GM21786 (cell line): Measurements from ENCODE around the gene TMEM107.

ENCODE experiments used
- ATAC-seq: cut with Tn5 transposase; IDR thresholded peaks from one replicate; pipeline ENCODE4 v1.9.1; 2021; ENCODE audit not compliant: unreplicated experiment

Gene TMEM107

DNA sequence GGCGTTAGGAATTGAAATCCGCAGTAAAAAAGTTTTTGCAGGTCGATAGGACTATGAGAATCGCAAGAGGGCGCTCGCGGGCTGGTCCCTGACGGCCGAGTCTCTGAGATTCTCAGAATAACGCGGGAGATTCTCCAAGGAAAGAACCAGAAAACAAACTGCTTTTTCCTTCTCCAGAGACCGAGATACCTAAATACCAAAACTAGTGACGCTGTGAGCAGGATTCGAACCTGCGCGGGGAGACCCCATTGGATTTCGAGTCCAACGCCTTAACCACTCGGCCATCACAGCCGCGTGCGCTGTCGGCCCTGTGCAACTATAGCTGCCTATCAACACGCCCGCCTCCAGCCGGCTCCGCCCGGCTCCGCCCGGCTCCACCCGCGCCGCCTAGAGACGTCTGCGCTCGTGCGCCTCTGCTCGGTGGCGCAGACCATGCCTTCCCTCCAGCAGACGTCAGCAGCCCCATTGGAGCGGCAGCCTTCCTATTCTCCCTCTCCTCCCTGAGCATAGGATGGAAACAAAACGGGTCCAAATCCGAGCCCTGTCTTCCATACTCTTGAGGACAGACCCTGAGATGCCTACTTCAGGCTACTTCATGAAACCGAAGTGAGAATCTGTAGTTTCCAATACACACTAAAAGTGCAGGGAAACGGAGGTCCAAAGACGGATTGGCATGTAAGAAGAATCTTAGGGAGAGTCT is 37.4 kb downstream of the TMEM107 start:
- peak; percentile 86 for ATAC-seq

DNA sequence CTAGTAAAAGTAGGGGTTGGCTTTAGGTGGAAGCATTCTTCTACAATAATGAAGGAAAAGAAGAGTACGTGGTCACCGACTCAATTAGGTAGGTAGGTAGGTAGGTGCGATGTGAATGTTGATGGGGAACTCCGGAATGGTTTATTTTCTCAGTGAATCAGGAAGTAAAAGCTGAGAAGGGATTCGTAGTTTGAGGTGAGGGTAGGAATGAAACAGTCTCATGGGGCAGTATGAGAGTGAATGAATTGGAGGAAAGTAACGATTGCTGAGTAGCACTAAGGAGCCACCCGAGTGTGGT is 37.9 kb downstream of the TMEM107 start:
- ATAC-seq = no peak

DNA sequence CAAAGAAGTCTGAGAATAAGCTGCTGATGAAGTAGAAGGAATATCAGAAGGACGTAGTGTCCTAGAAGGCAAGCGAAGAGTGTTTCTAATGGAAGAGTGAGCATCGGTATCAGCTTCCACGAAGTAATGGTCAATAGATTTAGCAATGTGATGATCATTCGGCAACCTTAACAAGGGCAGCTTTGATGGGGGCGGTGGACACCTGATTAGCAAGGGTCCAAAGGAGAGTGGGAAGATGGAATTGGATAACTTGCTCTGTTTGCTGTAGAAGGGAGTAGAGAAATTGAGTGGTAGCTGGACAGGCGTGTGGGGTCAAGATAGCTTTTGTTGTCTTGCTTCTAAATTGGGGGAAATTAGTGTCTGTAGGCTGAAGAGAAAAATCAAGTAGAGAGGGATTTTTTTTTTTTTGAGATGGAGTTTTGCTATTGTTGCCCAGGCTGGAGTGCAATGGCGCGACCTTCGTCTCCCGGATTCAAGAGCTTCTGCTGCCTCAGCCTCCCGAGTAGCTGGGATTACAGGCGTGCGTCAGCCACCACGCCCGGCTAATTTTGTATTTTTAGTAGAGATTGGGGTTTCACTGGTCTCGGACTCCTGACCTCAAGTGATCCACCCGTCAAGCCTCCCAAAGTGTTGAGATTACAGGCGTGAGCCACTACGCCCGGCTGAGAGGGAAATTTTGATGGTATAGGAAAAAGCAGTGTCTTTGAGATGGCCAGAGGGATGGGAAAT is 38.4 kb downstream of the TMEM107 start:
- ATAC-seq = no peak

DNA sequence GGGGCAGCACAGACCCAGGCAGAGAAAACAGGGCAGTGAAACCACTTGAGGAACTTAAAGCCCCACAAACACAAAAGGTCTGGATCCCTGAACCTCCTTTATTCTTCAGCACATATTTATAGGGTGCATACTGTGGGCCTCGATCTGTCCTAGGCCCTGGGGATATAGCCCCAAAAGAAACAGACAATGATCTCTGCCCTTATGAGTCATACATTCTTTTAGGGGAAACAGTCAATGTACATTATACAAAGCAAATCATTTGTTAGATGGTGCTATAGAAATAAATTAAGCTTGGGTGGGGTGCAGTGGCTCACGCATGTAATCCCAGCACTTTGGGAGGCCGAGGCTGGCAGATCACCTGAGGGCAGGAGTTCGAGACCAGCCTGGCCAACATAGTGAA is 42.2 kb downstream of the TMEM107 start:
- ATAC-seq = no peak

DNA sequence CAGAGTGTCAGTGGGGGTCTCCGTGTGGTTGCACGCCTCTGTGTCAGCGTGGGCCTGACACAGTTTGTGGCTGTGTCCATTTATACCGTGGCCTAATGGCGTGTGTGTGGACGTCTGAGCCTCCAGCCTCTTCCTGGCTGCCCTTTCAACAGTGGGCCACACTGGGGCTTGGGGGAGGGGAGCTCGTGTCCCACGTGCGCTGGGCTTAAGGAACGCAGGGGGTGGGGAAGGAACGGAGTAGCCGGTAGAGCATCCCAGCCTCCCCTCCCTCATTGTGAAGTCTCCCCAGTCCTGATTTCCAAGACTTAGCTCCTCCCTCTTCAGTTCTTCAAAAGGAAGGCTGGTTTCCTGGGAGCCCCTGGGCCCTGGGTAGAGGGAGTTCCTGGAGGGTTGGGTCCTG is 42.8 kb downstream of the TMEM107 start:
- ATAC-seq = no peak

DNA sequence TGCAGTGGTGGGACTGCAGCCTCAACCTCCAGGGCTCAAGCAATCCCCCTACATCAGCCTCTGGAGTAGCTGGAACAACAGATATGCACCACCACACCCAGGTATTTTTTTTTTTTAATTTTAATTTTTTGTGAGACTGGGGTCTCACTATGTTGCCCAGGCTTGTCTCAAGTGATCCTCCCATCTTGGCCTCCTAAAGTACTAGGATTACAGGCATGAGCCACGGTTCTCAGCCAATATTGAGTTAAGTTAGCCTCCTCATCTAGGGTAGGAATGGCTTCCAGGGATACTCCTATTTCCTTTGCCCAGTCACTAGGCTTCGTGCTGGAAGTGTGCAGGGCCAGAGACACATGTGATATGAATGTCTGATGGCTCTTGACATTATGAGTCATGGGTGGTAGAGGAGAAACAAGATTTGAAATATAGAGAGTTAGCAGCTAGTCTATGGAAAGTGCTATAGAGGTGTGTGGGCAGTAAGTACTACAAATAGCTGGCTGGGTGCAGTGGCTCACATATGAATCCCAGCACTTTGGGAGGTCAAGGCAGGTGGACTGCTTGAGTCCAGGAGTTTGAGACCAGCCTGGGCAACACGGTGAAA is 44.2 kb downstream of the TMEM107 start:
- ATAC-seq = no peak

DNA sequence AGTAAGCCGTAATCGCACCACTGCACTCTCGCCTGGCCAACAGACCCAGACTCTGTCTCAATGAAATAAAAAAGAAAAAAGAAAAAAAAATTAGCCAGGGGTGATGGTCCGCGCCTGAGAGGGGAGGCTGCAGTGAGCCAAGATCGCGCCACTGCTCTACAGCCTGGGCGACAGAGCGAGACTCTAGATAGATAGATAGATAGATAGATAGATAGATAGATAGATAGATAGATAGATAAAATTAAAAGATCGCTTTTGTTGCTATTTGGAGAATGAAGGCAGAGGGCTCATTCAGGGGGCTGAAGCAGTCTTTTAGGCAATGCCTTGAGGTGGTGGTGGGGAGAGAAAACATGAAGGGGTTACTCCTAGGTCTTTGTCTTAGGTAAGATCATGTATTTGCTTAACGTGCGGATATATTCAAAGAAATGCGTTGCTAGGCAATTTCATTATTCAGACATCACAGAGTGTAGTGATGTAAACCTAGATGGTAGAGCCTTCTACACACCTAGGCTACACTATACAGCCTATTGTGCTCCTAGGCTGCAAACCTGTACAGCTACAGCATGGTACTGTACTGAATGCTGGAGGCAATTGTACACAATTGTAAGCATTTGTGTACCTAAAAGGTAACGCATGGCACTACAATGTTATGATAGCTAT is 47.9 kb downstream of the TMEM107 start:
- ATAC-seq = no peak

DNA sequence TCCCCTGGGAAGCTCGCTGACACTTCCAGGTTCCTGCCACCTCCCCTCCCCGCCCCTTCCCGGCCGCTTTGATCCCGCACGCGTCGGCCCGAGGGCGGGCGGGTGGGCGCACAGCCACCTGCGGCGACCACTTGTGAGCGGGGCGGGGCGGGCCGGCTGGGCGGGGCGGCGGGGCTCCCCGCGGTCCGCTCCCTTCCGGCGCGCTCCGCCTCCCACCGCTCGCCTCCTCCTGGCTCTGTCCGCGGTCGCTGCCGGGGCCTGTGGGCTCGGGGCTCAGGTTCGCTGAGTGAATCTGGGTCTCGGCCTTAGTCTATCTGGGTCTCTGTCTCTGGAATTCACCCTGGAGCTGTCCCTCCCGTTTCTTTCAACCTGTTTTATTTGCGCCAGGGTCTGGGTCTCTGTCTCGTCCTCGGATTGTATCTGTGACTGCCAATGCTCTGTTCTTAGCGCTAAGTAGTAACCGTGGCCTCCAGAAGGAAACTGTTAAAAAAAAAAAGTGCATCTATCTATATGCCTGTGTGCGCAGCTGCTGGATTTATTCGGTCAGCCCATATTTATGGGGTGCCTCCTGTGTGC is 49.6 kb downstream of the TMEM107 start:
- no peak for ATAC-seq

DNA sequence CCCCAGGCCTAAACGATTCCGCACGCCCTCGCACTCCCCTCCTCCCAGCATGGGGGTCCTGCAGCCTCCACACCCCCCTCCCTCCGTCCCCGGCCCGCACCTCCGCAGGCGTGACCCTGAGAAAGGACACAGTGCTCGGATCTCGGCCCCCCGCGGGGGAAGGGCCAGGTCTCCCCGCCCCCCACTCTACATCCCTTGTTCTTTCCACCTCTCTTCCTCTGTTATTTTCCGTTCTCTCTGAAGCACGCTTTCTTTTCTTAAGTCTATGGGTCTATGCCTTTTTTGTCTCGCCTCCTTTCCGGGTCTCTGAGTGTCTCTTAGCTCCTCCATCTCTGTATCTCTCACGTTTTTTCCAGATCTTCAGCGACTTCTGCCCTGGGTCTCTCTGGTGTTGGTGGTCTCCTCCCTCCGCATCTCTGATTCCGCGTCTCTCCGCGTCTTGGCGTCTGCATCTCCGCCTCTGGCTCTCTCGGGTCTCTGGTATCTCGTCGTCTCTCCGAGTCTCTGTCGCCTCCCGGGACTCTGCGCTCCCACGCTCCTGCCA is 50.2 kb downstream of the TMEM107 start:
- no peak for ATAC-seq

DNA sequence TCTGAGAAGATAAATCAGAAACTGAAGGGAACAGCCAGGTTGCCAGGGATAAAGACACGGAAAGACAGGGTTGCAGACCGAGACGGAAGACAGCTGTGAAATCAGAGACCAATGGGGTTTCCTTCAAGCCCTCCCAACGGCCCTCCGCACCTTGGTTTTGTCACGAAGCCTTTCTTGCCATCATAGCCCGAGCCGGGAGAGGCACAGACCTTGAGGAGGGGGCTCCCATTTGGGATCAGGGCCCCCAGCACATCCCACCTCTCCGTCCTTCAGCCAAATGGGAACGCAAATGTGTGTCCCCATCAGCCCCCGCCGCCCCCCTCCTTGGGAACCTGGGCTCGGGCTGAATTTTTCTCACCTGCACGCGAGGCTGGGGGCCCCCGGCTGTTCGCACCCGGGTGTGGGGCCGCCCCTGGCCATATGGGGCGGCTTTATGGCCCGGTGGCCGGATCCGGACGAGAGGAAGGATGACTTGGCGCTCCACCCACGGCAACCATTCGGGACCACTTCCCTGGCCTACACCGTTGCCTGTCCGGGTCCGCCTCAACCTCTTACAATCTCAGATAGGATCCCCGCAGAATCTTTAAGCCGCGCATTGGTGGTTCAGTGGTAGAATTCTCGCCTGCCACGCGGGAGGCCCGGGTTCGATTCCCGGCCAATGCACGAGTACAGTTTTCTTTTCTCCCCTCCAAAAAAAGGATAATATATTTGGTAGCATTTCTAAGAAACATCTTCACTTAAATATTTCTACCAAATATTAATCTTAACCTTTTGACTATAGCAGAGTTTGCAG is 50.8 kb downstream of the TMEM107 start:
- ATAC-seq = no peak

DNA sequence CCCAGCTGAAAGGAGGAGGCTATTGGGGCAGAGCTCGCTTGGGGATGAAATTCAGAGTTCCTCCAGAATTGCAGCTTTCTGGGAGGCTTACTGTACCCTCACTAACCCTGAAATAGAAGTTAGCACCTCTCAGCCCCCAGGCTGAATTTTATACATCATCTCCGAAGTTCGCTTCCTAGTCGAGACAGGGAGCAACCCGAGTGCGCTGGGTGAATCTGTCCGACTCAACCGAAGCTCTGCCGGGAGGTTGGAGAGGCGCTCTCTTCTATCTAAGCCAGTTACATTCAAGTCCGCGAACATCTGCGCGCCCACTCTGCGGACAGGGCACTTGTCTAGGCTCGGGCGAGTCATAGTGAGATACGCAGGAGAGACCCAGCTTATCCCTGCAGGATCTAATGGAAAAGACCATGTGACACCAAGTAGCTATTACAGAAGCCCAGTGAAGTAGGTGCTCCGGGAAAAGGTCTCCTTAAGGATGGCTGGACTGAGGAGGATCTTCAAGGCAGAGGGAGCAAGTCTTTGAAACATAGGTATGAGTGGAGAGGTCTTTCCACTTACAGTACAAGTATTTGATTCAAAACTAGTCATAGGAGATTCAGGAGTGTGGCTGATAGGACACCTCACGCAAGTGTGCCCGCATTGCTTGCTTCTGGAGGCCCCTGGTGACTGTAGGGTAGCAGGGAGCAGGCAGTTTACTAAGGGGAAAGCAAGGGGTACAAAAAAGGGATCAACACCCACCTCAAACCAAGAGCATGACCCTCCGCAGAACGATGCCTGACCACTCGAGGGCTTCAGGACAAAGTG is 51.6 kb downstream of the TMEM107 start:
- ATAC-seq = no peak

DNA sequence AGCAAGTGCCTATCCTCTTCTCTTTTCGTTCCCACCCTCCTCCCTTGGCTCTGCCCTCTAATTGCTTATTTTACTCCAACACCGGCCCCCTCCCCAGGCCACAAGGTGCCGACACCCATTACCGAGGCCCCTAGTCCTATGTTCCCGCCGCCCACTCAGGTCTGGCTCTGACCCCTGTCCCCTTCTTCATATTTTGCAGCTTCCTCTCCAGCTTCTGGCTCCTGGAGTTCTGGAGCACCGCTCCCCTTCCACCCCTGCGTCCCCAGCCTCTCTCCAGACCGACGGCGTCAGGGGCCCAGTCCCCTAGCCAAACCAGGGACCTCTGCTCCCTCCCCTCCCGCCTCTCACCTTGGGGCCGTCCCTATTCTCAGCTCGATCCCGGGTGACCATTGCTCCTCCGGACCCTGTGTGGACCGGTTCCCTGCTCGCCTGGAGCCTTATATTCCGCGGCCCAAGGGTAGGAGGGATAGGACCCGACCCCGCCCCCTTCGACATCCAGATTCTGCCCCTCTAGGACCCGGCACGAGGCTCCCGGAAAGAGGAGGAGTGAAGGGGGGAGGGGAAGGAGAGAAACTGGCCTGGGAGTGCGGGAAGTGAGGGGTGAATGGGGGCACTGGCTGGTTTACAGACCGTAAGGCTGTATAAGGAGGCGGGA is 52.4 kb downstream of the TMEM107 start, which contains the start of gene HES7:
Gene HES7, minus strand, starts transcription at position 412 of the 655 bp plus-strand sequence. Its CDS starts 22 bp downstream, at position 390.
- no peak for ATAC-seq

DNA sequence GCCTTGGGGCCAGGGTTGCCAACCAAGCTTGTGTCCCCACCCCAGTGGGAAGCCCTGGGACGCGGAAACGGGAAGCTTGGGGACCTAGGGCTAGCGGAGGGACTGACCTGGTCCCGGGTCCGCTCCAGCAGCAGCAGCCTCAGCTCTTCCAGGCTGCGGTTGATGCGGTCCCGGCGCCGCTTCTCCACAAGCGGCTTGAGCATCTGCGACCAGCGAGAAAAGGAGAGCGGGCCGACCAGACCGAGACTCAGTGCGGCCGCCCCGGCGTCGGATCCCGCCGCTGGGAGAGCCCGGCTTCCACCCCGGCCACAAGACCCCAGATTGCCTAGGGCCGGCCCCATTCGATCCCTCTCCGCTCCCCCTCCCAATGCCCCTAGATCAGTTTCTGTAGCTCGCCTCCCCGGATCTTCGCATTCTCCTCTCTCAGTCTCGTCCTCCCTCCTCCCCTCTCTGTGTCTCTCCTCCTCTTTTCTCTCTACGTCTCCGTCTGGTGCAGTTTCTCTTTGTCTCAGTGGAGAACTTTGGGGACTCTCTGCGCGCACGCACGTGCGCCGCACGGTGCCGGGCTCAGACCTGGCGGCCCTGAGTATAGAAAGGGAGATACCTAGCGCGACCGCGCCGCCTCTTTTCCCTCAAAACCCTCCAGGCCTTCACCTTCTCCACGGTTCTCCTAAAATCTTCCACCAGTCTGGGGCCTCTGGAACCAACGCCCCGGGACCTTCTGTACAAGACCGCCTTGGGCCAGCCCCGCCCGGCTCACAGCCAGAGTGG is 53.1 kb downstream of the TMEM107 start:
- no peak for ATAC-seq
